ENCODE data around the gene OLIG1. TPM values are rescaled to one million over a fixed set of nuclear protein-coding genes. Genes with fewer than 3 reads are reported as not detected.

The OLIG1 gene
- total and polyA plus RNA-seq, 10 of the 15 experiments (the other 5 are each of a cell fraction or from before 2014, with no cell fraction given) = not detected

GRCh38 chr21:33067043-33067442, 2.9 kb upstream of the OLIG1 start:
- Histone ChIP-seq H3K4me2 (ENCODE audit: control insufficient read depth, insufficient read depth) (no peak overlapping the region), H3K79me2 (ENCODE audit: control insufficient read depth, insufficient read depth, low read length) (no peaks in the 10 kb centered on the region), H2AFZ (ENCODE audit: control insufficient read depth, low read depth, low read length) (no peak overlapping the region), H3K27me3 (replicated peaks in 1 of 2; ENCODE audit: control insufficient read depth in 2 of 2, insufficient read depth in 2 of 2, low read length in 1 of 2) (peaks cover 9 to 27% of the 10 kb centered on the region in 2 experiments), H3K9me3 (replicated peaks; ENCODE audit: control insufficient read depth, insufficient read depth, low read length) (no peaks in the 10 kb centered on the region; the same call in 1 of the 3 replicates), H3K27ac (ENCODE audit: control insufficient read depth, insufficient read depth) (no peak overlapping the region), H4K20me1 (ENCODE audit: control insufficient read depth, insufficient read depth) (no peaks in the 10 kb centered on the region), H3K9ac (ENCODE audit: control insufficient read depth, insufficient read depth, low read length) (no peak overlapping the region), H3K4me1 (ENCODE audit: control insufficient read depth, insufficient read depth, low read length) (no peaks in the 10 kb centered on the region; the same call in 1 of the 2 replicates), H3K36me3 (ENCODE audit: control insufficient read depth in 2 of 2, insufficient read depth in 2 of 2, low read length in 1 of 2) (no peaks in the 10 kb centered on the region), H3K4me3 (no peak overlapping the region)
- TF ChIP-seq ASH2L (IDR thresholded peaks at IDR 0.05; ENCODE audit: borderline replicate concordance, low read depth) (no peak), DPF2 (IDR thresholded peaks at IDR 0.05) (no peak), EED (IDR thresholded peaks at IDR 0.05; ENCODE audit: low read depth) (no peak), ESRRA (IDR thresholded peaks at IDR 0.05; ENCODE audit: low read length) (no peak), POLR2AphosphoS2 (IDR thresholded peaks at IDR 0.05; ENCODE audit: low read depth, low read length) (no peak), RBBP5 (conservative IDR thresholded peaks at IDR 0.05) (no peak), NRF1 (conservative IDR thresholded peaks at IDR 0.05; ENCODE audit: low read depth, low read length) (no peak), TCF3 (IDR thresholded peaks at IDR 0.05; ENCODE audit: borderline replicate concordance, insufficient read depth, low read depth, low read length) (no peak), ETV6 (conservative IDR thresholded peaks at IDR 0.05 in 1 of 2, IDR thresholded peaks at IDR 0.05 in 1 of 2; ENCODE audit: borderline replicate concordance in 1 of 2, low read depth in 1 of 2) (no peak), SRF (IDR thresholded peaks at IDR 0.05; ENCODE audit: low read depth in 2 of 2, low read length in 2 of 2) (no peak), JUNB (IDR thresholded peaks at IDR 0.05) (no peak), ZNF274 (IDR thresholded peaks at IDR 0.05; ENCODE audit: insufficient read depth, insufficient read length) (no peak), IKZF1 (conservative IDR thresholded peaks at IDR 0.05) (no peak), MYB (IDR thresholded peaks at IDR 0.05; ENCODE audit: borderline replicate concordance, low read depth, low read length) (no peak), TCF12 (IDR thresholded peaks at IDR 0.05; ENCODE audit: low read depth, low read length) (no peak), REST (IDR thresholded peaks at IDR 0.05; ENCODE audit: low read depth, low read length) (no peak), E2F8 (IDR thresholded peaks at IDR 0.05; ENCODE audit: low read depth, partially characterized antibody) (no peak)
- FAIRE-seq (no peak), ATAC-seq (no peak), DNase-seq (ENCODE audit: low read depth, low spot score) (no peak)
- intact Hi-C loops (cut with micrococcal nuclease; ENCODE audit: unreplicated experiment) (no loop called here), in situ Hi-C loops (cut with MboI) (no loop called here)
- WGBS (ENCODE audit: insufficient coverage, insufficient replicate concordance, low lambda C conversion rate, missing lambda C conversion rate) = 38% methylated on average over 7 of the region's 7 CpGs
- ChIA-PET RAD21 (ENCODE audit: unreplicated experiment) (no interaction called here), CTCF (interaction anchor here (1.2 kb wide), 1 partner anchor 130 kb away, joined by 3 read pairs; no protein-coding TSS in a partner anchor), SMC1A (ENCODE audit: uncharacterized antibody, unreplicated experiment) (no interaction called here), POLR2A (no interaction called here)
- no TSS peak for BruUV-seq (replicated peaks)
